Kidney capillary endothelial cell (primary cell): ENCODE measurements around the gene TRIM67.

Experiments
- DNase-seq: peaks from one replicate; pipeline ENCODE4 v3.0.0-alpha.2; 2018; ENCODE audit warnings: low spot score

Gene TRIM67

DNA sequence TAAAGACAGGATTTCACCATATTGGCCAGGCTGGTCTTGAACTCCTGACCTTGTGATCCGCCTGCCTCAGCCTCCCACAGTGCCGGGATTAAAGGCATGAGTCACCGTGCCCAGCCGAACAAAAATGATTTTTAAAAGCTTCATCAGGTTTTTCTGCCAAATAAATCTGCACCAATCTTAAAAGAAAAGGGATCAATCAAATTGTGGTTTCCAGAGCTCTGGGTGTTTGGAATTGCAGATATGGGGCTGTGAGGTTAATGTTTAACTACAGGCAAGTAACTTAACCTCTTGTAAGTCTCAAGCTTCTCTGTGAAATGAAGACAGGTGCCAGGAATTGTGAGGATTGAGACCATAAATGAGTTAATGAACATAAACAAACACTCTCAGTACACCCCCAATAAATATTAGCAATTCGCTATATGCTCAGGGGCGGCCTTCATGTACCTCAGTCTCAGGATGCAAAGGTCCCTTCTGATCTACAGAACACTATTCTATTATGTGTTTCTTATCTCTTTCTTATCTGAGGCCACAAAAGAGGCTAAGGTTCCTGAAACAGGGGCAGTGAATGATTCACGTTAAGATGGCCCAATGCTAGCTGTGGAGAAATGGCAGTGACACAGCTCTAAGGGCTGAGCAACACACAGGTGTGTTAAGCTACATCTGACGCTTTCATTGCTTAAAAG is 72.0 kb downstream of the TRIM67 start:
- no peak for DNase-seq

GRCh38 chr1:231234506-231234905 is 72.6 kb downstream of the TRIM67 start:
- no peak for DNase-seq

- DNase-seq, result no peak
These were observed 73.8 kb downstream of the TRIM67 start for GRCh38 chr1:231235526-231236207.

DNA sequence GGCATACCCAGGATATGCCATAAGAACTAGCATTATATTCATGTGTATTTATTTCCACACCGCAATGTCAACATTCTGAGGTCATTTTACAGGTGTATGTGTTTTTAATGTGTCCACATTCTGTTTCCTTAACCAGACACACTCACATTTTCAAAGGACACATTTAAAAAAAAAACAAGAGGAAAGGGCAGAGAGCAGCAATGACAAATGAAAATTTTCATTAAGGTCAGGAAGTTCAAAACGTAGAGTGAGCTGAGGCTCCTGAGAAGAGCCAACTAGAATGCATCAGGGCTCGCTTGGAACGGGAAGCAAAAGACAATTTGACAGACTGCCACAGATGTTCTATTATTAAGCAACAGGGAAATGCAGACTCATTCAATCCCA is 74.3 kb downstream of the TRIM67 start:
- no peak for DNase-seq

GRCh38 chr1:231236938-231237337 is 75.1 kb downstream of the TRIM67 start:
- no peak for DNase-seq

DNA sequence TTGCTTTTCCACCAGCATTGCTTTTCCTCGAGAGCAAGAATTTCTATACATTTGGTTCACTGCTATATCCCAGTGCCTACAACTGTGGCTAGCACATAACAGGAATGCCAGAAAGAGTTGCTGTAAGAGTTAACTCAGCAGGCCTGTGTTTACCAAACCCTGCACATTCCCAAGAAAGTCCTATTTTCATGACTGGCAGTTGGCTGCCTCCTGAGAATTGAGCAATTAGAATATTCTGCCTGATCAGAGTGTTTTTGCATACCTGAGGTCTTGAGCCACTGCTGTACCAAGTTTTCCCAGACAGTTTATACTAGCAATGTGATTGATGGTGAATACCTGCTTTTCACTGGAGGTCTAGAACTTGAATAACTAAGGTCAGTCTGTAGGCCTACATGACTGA is 76.4 kb downstream of the TRIM67 start:
- no peak for DNase-seq

DNA sequence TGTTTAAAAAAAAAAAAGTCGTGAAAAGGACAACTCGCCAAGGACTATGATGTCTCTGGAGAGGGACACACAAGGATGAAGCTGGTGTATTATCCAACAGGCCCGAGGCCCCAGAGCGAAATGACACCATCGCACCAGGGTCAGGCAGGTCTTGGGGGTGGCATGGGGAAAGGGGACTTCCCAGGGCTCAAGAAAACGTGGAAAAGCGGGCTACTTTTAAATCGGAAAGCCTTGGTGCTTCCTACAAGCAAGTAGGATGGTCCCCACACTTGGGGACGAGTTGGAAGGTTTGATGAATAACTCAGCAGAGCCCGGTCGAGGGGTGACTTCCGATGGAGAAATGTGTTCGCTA is 78.6 kb downstream of the TRIM67 start:
- DNase-seq, result no peak

- peak; percentile 81 for DNase-seq
These were observed 79.3 kb downstream of the TRIM67 start, which contains the start of gene GNPAT for GRCh38 chr1:231240883-231241735. Gene GNPAT, plus strand, starts transcription at chr1:231241212. Its CDS starts 167 bp downstream, at chr1:231241379.

DNA sequence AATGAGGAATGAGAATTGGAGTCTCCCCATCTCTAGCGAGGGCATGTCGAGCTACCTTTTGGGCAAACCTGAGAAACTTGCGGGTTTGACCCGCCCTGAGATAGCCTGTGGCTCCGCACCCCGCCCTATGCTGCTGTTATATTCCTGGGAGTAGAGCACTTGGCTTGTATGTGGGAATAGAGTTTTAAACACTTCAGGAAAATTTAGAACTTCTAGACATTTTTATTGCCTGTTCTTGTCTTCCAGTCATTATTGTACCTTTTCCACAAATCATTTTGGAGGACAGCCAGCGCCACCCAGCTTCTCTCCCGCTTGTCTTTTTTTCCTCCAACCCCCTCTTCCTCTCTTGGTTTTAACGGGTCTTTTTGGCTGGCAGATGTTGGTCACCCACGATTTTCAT is 79.9 kb downstream of the TRIM67 start:
- DNase-seq, result no peak

DNA sequence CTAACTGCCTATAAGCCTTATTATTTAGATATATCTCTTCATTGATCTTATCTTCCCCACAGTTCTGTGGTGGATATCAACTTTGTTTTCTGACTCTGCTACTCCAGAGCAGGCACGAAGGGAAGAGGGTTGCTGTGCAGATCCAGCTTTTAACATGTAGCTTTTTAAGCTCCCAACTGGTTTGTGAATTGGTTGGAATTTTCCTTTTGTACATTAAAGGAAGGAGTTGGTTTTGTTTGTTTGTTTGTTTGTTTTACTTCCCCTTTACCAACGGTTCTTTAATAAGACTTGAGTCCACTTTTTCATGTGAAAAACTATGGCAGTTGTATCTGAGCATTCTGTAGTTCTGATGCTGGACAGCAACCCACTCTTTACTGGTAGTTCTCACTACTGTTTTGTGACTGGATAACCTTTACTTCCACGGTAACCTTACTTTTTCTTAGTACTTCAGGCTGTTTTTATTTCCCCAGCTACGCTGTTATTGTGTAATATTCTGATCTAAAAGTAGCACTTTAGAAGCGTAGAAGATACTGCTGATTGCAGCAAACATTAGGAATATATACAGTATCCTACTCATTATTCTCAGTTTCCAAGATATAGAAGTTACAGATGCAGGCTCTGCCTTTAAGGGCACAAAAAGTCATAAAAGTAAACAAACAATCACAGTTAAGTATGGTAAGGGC is 80.8 kb downstream of the TRIM67 start:
- no peak for DNase-seq

DNA sequence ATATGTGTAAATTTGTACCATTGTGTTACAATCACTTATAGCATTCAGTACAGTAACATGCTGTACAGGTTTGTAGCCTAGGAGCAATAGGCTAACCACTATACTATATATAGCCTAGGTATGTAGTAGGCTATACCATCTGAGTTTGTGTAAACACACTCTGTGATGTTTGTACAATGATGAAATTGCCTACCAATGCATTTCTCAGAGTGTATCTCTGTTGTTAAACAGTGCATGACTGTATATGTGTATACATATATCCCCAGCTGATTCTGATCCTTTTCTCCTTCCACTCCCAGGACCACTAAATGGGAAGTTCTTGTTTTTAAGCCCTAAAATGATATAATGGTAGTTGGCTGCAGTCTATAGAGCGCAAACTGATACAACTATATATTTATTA is 86.9 kb downstream of the TRIM67 start:
- no peak for DNase-seq

- DNase-seq, result no peak
These were observed 90.5 kb downstream of the TRIM67 start for GRCh38 chr1:231252336-231252735.

- peak; percentile 46 for DNase-seq
These were observed 98.5 kb downstream of the TRIM67 start for GRCh38 chr1:231260351-231260750.

DNA sequence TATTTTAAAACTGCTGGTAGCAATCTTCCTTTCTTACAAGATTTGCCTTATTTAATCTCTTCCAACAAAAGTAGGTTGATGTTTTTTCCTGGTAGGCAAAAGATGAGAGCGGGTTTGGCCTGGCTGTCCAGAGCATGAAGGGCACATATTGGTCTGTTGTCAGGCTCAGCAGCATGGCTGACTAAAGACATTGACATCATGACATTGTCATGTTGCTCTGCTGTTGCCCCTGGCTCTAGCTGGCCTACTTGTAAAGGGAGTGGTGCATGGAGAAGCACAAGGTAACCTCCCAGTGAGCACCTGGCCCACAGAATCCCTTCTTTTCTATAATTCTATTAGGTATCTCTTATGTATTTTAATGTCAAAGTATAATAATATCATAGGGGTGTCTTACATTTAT is 102.8 kb downstream of the TRIM67 start:
- no peak for DNase-seq

DNA sequence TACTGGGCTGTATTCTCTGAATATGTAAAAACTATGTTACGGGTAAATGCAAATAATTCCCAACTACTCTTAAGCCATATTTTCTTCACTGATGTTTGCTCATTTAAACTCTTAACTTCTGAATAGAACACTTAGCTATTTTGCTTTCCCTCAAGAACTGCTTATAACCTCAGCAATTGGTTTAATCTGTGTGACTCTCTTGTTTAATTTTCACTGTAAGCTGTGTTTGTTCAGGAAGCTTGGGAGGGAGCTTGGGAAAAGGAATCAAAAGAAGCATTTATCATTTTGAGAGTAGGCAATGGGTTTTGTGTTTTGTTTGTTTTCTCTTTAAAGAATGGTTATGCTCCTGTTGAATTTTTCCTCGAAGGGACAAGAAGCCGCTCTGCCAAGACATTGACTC is 103.5 kb downstream of the TRIM67 start:
- no peak for DNase-seq

DNA sequence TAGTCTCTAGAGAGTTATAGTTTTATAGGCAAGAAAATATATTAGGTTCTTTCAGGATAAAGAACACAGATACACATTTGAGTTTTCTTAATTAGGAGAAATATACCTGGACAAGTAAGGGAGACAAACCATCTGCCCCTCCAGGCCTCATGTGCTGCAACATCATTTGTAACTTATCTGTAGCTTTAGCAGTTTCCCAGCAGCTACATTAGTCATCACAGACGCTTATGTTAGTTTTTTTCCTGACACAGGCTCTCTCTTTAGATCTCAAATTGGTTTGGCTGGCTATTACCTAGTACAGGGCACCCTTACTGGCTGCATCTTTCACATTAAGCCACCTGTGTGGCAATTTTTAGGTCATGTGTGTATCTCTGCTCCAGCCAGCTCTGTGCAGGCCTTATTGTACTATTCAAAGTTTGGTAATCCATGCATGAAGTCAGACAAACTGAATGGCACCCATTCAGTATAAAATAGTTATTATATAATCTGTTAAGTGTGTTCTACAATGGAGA is 105.0 kb downstream of the TRIM67 start:
- no peak for DNase-seq
